Embryonic facial prominence (tissue), 1 donor: ENCODE results near the gene BARX2.

Source experiments
- DNase-seq: peaks from one replicate; pipeline ENCODE4 v3.0.0-alpha.2; 2016; ENCODE audit errors: extremely low spot score

BARX2 gene

DNA sequence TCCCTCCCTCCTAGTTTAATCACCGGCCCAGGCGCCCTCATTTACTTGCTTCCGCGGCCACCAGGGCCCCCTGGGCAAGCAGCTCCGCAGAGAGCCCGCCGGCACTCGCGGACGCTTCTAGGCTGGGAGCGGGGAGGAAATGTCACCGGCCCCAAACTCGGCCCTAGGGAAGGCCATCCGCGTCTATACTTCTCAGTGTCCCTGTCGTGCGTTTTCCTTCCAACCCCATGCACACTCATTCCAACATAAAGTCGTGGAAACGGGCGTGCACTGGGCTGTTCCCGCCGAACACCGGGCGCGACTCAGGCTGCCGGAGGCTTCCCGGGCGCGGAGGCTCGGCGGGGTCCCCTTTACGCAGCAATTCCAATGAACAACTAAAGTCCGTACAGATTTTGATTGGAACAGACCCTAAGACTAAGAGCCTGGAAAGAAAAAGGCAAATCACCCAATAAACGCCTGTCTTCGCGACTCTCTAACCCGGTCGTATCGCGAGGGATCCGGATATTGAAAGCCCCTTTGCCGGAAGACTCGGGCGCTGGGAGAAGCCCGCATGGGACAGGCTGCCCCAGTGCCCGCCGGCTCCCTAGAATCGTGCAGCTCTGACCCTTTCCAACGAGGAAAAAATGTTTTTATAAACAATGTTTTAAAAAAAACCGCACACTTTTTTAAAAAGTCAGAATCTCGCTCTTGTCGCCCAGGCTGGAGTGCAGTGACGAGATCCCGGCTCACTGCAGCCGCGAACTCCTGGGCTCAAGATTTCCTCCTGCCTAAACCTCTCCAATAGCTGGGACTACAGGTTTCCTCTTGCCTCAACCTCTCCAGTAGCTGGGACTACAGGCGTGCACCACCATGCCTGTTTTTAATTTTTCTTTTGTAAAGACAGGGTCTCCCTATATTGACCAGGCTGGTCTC lies 1.3 kb upstream of the BARX2 start:
- no peak for DNase-seq

DNA sequence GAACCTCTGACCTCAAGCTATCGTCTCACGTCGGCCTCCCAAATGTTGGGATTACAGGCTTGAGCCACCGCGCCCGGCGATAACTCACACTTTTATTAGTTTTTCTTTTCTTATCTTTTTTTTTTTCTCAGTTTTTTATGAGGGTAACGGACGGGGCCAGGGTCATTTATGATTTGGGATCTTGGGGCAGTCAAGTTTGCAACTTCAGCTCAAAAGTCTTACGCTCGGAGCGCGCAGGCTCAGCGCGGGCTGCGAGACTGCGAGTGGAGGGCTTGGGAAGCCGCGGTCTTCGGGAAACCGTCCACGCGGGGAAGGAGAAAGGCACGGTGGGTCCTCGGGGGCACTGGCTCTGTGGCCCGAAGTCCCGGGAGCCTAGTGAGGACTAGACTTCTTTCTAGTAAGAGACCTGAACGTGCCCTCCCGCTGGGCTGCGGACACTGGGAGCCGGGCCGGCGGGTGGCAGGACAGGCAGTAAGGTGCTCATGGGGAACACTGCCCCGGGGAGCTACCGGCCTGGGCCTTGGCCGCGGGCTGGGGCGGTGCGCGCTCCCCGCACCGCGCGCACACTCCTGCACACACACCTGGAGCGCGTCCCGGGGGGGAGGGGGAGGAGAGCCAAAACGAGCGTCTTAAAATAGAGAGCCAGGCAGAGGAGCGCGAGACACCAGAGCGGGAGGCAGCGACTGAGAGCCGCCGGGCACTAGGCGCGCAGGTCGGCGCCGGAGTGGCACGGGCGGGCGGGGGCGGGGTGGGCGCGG lies 476 bp upstream of the BARX2 start:
- no peak for DNase-seq

DNA sequence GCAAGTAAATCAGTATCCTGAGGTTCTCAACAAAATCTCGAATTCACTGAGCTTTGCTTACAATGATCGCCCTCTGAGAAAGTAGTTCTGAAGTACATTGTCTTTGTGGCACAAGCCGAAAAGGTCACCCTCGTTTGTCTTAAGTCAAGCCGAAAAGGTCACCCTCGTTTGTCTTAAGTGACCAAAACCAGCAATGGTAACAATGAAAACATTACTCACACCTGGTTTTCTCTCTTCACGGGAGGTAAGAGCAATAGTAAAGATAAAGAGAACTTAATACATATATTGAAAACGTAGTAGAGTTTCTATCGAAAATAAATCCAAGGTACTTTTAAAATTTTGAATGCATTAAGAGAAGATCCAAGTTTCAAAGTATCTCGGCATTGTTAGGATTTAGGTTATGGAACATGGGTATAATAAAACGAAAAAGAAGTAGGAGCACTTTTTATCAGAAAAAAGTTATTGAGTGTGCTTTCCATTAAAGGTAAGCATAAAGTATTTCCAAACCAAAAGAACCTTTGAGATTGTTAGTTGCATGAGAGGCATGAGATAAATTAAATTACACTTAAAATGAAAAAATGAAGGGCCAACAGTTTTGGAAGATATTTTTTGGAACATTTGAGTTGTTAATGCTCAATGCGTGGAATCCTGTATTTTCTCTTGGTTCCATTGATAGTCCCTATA lies 1.2 kb downstream of the BARX2 start:
- DNase-seq = no peak

DNA sequence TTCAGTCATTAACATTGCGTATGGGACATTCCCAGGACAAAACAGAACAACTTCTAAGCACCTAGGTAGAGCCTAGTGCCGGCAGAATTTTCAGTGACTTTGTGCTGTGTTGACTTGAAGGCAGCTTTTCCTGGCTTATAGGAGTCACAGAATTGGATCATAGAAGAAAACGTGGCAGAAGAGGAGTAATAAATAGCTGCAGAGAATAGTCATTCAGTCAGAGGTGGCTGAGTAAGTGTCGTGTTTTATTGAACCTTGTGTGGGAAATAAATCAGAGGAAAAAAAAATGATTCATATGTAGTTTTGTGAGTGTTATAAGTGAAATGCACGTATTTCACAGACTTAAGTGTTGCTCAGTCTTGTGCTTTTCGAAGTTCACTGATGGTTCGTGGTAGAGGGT lies 2.1 kb downstream of the BARX2 start:
- DNase-seq = no peak

DNA sequence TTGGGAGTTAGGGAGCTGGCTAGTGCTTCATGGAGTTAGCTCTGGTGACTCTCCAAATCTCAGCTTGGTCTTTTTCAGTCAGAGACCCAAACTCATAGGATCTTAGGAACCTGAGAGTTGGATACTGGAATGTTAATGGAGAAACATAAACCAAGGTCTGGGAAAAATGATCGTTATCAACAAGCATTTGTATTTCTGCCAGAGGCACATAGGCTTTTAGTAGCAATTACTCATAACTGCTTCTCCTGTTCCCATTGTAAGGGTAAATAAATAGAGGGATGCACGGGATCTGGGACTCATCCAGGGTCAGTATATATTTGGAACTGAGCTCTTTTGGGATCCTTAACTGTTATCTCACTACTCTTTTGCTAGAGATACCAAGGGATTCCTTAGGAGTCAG lies 4.8 kb downstream of the BARX2 start:
- DNase-seq = no peak

DNA sequence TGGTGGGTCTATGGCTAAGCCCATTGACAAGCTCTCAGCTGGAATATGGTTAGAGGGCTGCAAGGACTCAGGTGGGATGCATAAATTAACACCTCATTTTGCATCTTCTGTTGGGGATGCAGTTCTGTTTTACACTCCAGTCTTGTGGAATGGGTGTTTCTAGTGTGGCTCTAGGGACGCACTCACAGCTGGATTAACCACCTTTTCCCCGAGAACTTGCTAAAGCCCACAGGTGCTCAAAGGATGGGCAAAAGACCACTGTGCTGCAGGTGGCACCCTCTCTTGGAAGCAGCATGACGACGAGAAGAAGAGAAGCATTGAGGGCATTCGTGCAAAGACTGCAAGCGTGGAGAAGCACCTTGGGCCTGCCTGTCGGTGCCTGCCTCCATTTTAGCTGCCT lies 6.9 kb downstream of the BARX2 start:
- no peak for DNase-seq

DNA sequence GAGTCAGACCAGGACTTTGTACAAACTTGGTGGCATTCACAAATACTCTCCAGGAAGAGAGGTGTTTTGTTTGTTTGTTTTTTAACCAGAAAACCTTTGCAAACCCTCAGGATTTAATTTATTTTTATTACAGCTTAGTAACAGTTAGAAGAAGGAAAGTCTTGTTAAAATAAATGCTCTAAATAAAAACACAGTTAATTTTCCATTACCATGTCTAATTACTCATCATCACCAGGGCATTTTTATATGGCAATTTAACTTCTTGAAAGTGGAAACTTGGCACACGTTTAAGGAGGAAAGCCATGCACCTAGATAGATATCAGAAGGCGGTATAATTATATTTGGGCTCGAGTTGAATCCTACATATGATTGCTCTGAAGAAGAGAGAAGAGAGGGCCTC lies 7.4 kb downstream of the BARX2 start:
- no peak for DNase-seq

DNA sequence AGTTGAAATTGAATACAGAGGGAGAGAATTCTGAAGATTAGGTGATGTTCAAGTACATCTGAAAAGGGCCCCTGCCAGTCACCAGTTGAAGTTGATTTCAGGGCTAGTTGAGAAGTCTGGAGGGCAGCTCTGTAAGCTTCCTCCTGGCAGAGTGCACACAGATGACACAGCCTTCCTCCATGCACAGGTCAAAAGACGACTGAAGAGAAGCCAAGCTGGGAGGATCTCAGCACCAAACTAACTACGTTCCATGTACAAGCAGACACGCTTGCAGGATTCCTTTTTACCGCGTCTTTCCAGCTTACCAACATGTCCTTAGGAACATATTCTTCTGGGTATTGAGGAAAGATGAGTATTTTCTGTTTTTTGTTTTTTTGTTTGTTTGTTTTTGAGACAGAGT lies 7.9 kb downstream of the BARX2 start:
- DNase-seq = no peak

DNA sequence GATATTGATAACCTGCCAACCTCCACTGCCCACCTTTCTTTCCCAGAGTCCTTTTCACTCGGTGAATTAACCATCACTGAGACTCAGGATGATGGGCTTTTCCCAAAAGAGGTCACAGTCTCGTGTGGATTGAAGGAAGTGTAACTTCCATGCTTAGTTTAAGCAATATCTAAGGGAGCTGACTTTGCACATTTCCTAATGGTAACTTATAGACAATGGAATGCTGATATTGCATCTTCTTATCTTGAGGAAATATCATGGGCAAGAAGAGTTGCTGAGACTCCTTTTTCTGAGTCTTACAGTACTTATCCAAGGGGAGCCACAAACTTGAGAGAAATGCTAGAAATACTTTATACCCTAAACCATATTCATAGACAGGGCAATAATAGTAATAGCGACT lies 8.8 kb downstream of the BARX2 start:
- no peak for DNase-seq

DNA sequence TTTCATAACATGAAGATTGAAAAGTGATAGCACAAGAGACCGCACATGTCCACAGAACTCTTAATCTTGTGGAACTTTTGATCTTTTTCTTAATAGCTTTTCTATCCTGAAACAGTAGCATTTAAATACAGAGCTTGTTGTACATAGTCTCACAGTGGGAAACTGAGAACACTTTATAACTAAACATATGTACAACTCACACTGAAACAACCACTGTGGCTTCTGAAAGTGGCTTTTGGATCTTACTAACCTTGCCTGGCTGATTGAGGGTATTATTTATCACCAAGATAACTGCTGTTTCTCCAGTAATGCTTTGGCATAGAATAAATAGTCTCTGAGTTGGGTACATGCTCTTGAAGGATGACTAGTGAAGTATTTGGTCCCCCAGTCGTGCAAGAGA lies 10.2 kb downstream of the BARX2 start:
- DNase-seq = no peak

DNA sequence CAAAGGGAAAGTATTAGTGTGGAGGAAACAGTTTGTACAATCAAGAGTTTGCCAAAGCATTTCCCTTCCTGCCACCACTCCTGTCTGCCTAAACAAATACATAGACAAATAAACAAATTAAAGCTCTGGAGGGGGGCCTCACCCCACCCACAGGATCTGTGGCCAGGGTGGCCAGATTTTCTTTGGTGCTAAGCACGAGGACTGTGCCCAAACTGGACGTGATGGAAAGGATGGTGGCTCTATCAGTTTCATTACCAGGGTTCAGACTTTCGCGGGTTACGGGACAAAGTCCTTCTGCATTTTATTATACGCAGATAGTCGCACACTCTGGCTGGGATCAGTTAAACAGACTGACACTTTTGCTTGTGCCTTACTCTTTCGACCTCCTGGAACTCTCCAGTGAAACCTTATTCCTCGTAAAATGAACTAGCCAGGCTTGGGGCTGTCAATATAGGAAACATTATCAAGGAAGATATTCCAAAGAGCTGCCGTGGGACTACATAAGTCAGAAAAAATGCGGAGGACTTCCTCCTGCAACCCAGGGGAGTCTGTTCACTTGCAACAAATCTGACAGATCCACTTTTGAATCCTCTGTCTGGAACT lies 11.2 kb downstream of the BARX2 start:
- no peak for DNase-seq

DNA sequence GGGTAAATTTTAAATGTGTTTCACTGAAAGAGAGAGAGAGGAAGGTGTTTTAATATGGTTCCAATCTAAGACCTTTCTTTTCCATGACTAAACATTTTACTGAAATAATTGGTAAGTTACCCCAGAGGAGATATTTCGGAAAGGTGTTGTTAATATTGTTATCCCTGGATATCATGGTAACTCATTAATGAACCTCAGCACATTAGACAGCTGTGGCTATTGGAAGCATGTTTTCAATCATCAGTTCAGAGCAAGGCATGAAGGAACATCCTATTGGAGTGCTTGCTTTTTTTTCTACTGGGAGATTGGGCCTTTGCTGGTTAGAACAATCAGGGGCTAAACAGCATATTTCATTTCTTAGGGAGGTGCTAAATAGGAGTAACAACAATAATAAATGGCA lies 11.8 kb downstream of the BARX2 start:
- DNase-seq = no peak

DNA sequence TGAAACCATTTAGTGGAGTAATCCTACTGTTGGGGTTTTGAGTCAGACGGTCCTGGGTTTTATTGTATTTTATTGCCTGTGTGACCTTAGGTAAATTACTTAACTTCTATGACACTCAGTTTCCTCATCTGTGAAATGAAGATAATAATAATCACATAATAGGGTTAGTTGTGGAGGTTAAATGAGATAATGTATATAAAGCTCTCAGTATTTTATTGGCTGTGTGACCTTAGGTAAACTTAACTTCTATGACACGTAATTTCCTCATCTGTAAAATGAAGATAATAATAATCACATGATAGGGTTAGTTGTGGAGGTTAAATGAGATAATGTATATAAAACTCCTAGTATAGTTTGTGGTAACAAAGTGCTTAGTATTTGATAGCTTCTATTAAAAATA lies 13.2 kb downstream of the BARX2 start:
- no peak for DNase-seq

DNA sequence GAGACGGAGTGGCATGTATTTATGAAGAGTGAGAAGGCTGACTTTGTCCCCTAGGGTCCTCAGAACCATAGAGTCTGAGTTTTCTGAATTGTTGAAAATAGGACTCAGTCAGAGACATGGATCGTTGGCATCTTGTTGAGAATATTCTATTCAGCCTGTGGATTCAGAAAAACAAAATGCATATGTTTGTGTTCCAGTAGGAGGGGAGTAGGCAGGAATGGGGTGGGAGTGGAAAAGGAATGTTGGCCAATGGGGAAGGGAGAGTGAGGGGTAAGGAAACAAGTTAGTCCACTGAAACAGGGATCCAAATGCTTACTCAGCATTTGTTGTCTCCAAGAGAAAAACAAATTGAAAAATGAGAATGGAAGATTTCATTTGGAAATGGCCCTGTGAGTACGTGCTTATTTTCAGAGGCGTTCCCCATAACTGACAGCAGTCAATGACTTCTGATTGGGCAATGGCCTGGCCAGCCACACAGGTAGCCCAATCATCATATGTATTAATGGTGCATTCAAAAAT lies 14.7 kb downstream of the BARX2 start:
- no peak for DNase-seq

DNA sequence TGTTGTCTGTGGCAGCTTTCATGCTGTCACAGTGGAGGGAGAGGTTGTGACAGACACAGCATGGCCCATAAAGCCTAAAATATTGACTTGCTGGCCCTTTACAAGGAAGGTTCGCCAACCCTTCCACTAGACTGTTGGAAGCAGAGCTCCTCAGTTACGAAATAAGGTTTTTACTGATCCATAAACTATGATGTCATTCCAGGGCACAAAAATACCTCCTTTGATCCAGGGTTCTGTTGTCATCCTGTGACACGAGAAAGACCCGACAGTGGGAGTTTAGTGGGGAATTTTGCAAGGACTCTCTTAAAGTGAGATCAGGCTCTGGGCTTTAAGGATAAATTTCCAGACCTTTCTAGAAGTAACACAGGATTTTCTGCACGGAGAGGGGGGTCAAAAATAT lies 15.7 kb downstream of the BARX2 start:
- no peak for DNase-seq

DNA sequence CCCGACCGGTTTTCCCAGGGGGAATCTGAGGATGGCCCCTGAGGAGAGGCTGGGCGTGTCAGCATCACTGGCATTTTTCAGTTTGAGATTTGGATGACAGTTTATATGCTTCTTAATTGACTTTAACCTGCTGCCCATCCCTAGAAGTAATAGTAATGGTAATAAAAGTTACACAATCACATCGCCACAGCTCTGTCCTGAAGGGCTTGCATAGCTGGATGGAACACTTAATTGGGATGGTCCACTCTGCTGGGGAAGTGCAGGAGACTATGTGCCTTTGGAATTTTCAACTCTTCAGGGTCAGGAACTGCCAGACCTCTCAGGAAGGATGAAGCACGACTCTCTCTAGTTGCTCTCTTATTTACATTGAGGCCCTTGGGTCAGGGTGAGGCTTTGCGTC lies 16.2 kb downstream of the BARX2 start:
- no peak for DNase-seq

DNA sequence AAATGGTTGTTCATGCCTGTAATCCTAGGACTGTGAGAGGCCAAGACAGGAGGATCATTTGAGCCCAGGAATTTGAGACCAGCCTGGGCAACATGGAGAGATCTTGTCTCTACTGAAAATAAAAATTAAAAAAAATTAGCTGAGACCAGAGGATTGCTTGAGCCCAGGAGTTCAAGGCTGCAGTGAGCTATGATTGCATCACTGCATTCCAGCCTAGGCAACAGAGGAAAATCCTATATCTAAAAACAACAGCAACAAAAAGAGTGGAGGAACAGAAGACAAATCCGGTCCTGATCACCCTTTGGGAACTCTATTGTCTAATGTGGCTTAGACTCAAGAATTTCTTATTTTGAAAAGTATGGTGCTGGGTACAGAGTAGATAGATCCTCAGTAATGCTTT lies 17.3 kb downstream of the BARX2 start:
- no peak for DNase-seq

DNA sequence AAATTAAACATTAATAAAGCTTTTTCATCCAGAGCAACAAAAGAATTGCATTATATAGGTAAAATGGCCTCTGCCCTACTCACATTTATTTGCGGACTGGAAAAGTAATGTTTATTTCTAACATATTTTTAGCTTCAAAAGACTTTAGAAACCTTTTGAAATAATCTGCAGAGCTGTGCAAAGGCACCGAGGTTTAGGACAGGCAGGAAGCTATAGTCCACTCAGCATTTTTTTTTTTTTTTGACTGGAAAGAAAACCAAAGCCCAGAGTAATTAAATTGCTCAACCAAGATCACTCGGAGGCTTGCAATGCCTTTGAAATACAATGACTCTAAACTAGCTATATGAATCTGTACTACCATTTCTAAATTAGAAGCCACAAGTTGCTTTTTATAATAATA lies 19.1 kb downstream of the BARX2 start:
- DNase-seq = no peak

DNA sequence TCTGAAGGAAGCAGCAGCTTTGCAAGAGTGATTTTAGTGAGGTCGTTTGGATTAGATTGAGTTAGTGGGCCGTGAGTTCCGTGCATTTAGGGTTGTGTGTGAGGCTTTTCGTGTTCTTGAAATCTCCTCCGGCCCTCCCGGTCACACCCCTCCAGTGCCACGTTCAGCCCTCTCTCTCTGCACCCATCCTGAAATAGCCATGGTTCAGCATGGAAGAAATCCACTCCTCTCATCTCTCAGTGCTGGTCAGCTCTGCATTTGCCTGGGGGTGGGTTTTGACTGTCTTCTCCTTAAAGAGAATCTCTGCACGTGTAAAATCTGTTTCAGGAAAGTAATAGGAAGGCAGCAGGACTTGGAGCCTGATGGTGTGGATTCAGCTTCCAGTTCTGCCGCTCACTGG lies 19.8 kb downstream of the BARX2 start:
- no peak for DNase-seq

DNA sequence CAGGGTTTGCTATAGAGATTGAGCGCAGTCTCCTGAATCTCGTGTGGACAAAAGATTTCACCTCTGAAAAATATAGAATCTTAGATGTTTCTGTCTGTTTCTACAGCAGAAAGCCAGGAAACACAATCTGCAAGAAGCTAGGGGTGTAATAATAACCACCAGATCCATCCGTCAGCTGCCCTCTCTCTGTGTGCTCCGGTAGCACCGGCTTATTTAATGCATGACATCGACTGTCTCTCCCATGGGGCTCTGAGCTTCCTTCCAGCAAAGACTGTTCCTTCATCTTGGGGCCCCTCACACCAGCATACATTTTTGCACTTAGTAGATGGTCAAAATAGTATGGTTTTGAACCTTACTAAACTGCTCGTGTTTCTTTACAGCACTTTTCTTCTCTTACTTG lies 20.2 kb downstream of the BARX2 start:
- no peak for DNase-seq

DNA sequence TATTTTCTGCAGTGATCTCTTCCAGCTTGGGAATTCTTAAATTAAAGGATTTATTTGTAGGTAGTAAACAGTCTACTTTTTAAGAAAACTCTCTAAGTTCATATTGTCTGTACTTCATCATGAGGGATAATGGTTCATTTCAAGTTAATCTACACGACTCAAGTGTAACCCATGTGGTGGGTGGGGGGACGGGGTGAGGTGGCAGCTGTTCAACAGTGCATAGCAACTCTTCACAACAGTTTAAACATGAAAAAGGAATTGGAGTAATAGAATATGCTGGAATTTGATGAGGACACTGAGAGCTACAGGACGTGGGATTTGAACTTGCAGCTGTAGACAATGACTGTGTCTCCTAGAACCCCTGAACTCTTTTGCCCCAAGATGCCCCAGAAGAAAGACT lies 20.8 kb downstream of the BARX2 start:
- no peak for DNase-seq
